Keratinocyte (primary cell): Measurements from ENCODE around the gene STX8. TPM values are rescaled to one million over a fixed set of nuclear protein-coding genes. Genes with fewer than 3 reads are reported as not detected.
A peak's percentile ranks its signal among the peaks of the same experiment; 100 is the strongest.
"Not testable (repeated sequence)": the region's sequence is repeated elsewhere in the genome, so short reads cannot be mapped to it uniquely, and the experiment has no call there.

Source experiments
- DNase-seq: peaks from one replicate; pipeline ENCODE4 v3.0.0-alpha.2; 2011; ENCODE audit warnings: low read depth, missing footprints, low spot score
- FAIRE-seq: peaks from 2 replicates; lab custom pipeline; 2011; peaks lifted over from hg19 to GRCh38; lab: Jason Lieb, UNC
- H2AFZ ChIP-seq: 2 replicates; pipeline ENCODE4 v1.6.0; 2012; ENCODE audit warnings: low read length, control low read depth, inconsistent platforms; ENCODE audit not compliant: control insufficient read depth
- H3K27ac ChIP-seq: 2 replicates; pipeline ENCODE4 v1.5.1; 2011; ENCODE audit warnings: low read length; ENCODE audit not compliant: control insufficient read depth, insufficient read depth
- H3K27me3 ChIP-seq: 3 replicates; pipeline ENCODE4 v1.6.0; 2011; ENCODE audit warnings: low read length; ENCODE audit not compliant: control insufficient read depth, insufficient read depth; ENCODE audit errors: extremely low read depth
- H3K36me3 ChIP-seq, 2 experiments: 2 replicates in 1 of 2; 3 replicates in 1 of 2; pipeline ENCODE4 v1.5.1; 2011; ENCODE audit warnings: low read length in 2 of 2, mild to moderate bottlenecking in 1 of 2; ENCODE audit not compliant: control insufficient read depth in 2 of 2, insufficient read depth in 2 of 2; ENCODE audit errors: extremely low read depth in 1 of 2
- H3K4me1 ChIP-seq: 3 replicates; pipeline ENCODE4 v1.5.1; 2011; ENCODE audit warnings: low read length; ENCODE audit not compliant: control insufficient read depth, insufficient read depth; ENCODE audit errors: extremely low read depth
- H3K4me2 ChIP-seq: 3 replicates; pipeline ENCODE4 v1.6.0; 2011; ENCODE audit warnings: low read depth, low read length; ENCODE audit not compliant: control insufficient read depth, insufficient read depth; ENCODE audit errors: extremely low read depth
- H3K4me3 ChIP-seq, 3 experiments: fragments of 200-600 bp in 1 of 3; sonication (generic) in 1 of 3; 2 replicates in 2 of 3; 3 replicates in 1 of 3; pipeline ENCODE4 v1.5.1; 2011 to 2016; ENCODE audit warnings: low read length in 3 of 3, mild to moderate bottlenecking in 3 of 3, control low read depth in 2 of 3, inconsistent platforms in 1 of 3, low read depth in 1 of 3, mixed read lengths in 1 of 3, mixed run types in 1 of 3, moderate library complexity in 1 of 3; ENCODE audit not compliant: control insufficient read depth in 2 of 3, insufficient read depth in 2 of 3; ENCODE audit errors: extremely low read depth in 1 of 3
- H3K79me2 ChIP-seq: 2 replicates; pipeline ENCODE4 v1.6.0; 2012; ENCODE audit warnings: low read length; ENCODE audit not compliant: control insufficient read depth, insufficient read depth
- H3K9ac ChIP-seq: 3 replicates; pipeline ENCODE4 v1.6.0; 2011; ENCODE audit warnings: low read length; ENCODE audit not compliant: control insufficient read depth, insufficient read depth; ENCODE audit errors: extremely low read depth
- H3K9me1 ChIP-seq: 3 replicates; pipeline ENCODE4 v1.6.0; 2011; ENCODE audit warnings: low read length; ENCODE audit not compliant: control insufficient read depth, insufficient read depth; ENCODE audit errors: extremely low read depth
- H3K9me3 ChIP-seq: 2 replicates; pipeline ENCODE4 v1.5.1; 2012; ENCODE audit warnings: low read depth, low read length; ENCODE audit not compliant: control insufficient read depth
- H4K20me1 ChIP-seq: 3 replicates; pipeline ENCODE4 v1.6.0; 2011; ENCODE audit warnings: low read length; ENCODE audit not compliant: control insufficient read depth, insufficient read depth; ENCODE audit errors: extremely low read depth
- CTCF ChIP-seq, 3 experiments: IDR thresholded peaks in 1 of 3; conservative IDR thresholded peaks in 1 of 3; optimal IDR thresholded peaks in 1 of 3; 2 replicates in 2 of 3; 3 replicates in 1 of 3; pipeline versions ENCODE3 to v1.5.1; 2011; ENCODE audit warnings: low read length in 3 of 3, mild to moderate bottlenecking in 3 of 3, moderate library complexity in 2 of 3, control low read depth in 1 of 3, inconsistent platforms in 1 of 3; ENCODE audit not compliant: insufficient read depth in 2 of 3; ENCODE audit errors: extremely low read depth in 1 of 3
- dilution Hi-C: fragments of 300-500 bp; cut with MboI; formaldehyde crosslinking; loops from one replicate; pipeline ENCODE4 v1.7.0; 2020; ENCODE audit warnings: low sequenced_read_pairs; ENCODE audit not compliant: extremely low pct_ligation_motif_present
- polyA plus RNA-seq, 5 experiments: library from polyadenylated mRNA; depleted of rRNA in 3 of 5; stranded (reverse) in 3 of 5; stranded (forward) in 1 of 5; unstranded in 1 of 5; fragments of >200 nt; gene quantifications; 1 replicate in 1 of 5; 2 replicates in 3 of 5; 3 replicates in 1 of 5; pipeline versions ENCODE4 v1.2.1 to v1.2.3, GENCODE V29; 2011 to 2012; ENCODE audit warnings: missing spikeins in 2 of 5, low read depth in 1 of 5, low replicate concordance in 1 of 5

STX8 gene
- polyA plus RNA-seq, 1 donor (not counting 4 experiments of a cell fraction or from before 2014, with no cell fraction given), result 90.3 TPM

DNA sequence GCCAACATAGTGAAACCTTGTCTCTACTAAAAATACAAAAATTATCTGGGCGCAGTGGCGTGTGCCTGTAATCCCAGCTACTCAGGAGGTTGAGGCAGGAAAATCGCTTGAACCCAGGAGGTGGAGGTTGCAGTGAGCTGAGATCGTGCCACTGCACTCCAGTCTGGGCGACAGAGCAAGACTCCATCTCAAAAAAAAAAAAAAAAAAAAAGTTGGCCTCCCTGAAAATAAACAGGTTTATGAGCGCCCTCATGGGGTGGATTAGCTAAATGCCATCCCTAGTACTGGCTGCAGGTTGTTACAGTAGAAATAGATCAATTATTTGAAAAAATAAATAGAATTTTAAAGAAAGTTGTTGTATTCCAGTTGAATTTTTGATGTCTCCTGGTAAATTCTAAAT lies 20.9 kb downstream of the STX8 start:
- H3K4me2 ChIP-seq, H3K4me3 ChIP-seq, H2AFZ ChIP-seq, dilution Hi-C loops, H3K36me3 ChIP-seq, H3K27ac ChIP-seq, H3K27me3 ChIP-seq, H3K4me1 ChIP-seq, H3K9me1 ChIP-seq, H3K9ac ChIP-seq, H4K20me1 ChIP-seq, H3K9me3 ChIP-seq, H3K79me2 ChIP-seq, FAIRE-seq, DNase-seq: not testable (repeated sequence)
- TF ChIP-seq CTCF (optimal IDR thresholded peaks at IDR 0.05 in 1 of 3, IDR thresholded peaks at IDR 0.05 in 1 of 3, conservative IDR thresholded peaks at IDR 0.05 in 1 of 3; ENCODE audit: extremely low read depth in 1 of 3, insufficient read depth in 2 of 3, low read length in 3 of 3), result peak; percentile 17 to 34 (median 27)

DNA sequence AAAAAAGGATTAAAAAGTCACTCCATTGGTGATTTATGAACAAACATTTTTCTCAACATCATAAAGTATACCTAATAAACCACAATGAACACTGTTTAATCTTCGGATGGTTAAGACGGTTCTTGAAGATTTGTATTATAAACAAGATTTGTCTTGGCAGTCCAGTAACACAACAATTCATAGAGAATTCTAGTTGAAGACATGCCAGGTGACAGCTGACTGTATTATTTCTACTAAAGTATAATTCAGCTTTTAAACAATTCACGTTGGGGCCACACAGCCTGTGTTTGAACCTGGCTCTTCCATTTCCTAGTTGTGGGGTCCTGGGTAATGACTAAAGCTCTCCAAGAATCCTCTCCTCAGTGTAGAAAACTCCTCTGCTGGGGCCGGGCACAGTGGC lies 22.0 kb downstream of the STX8 start:
- dilution Hi-C loops, result no loop called here
- Histone ChIP-seq H3K36me3 (peaks cover 1 to 5% of the 10 kb centered on the region in 2 experiments), H3K9ac (no peak overlapping the region), H3K27me3 (no peaks in the 10 kb centered on the region), H3K27ac (no peak overlapping the region), H3K4me2 (no peak overlapping the region), H4K20me1 (no peaks in the 10 kb centered on the region), H3K4me1 (no peaks in the 10 kb centered on the region), H3K79me2 (no peaks in the 10 kb centered on the region), H2AFZ (no peak overlapping the region), H3K4me3 (no peak overlapping the region), H3K9me1 (no peaks in the 10 kb centered on the region), H3K9me3 (no peaks in the 10 kb centered on the region)
- TF ChIP-seq CTCF (optimal IDR thresholded peaks at IDR 0.05 in 1 of 3, IDR thresholded peaks at IDR 0.05 in 1 of 3, conservative IDR thresholded peaks at IDR 0.05 in 1 of 3; ENCODE audit: extremely low read depth in 1 of 3, insufficient read depth in 2 of 3, low read length in 3 of 3), result no peak
- DNase-seq, result no peak
- FAIRE-seq, result peak; percentile 26
